SJCRH30 (cell line): Measurements from ENCODE around the gene GNA12. TPM values are rescaled to one million over a fixed set of nuclear protein-coding genes. Genes with fewer than 3 reads are reported as not detected.
"Not testable (repeated sequence)": the region's sequence is repeated elsewhere in the genome, so short reads cannot be mapped to it uniquely, and the experiment has no call there.

ENCODE experiments used
- DNase-seq, 2 experiments: peaks; one replicate each; pipeline ENCODE4 v3.0.0-alpha.2; 2015 to 2020
- H3K27ac ChIP-seq: fragments of 250-450 bp; sonication (Bioruptor Pico); 2 replicates; pipeline ENCODE4 v1.5.1; 2020; ENCODE audit warnings: mild to moderate bottlenecking, moderate library complexity
- H3K27me3 ChIP-seq: fragments of 250-450 bp; sonication (Bioruptor Pico); 2 replicates; pipeline ENCODE4 v1.5.1; 2020; ENCODE audit warnings: mild to moderate bottlenecking, moderate library complexity
- H3K36me3 ChIP-seq: fragments of 250-450 bp; sonication (Bioruptor Pico); 2 replicates; pipeline ENCODE4 v1.5.1; 2020; ENCODE audit warnings: mild to moderate bottlenecking, moderate library complexity
- H3K4me1 ChIP-seq: fragments of 250-450 bp; sonication (Bioruptor Pico); 2 replicates; pipeline ENCODE4 v1.5.1; 2020; ENCODE audit warnings: mild to moderate bottlenecking, moderate library complexity
- H3K4me3 ChIP-seq: fragments of 250-450 bp; sonication (Bioruptor Pico); 2 replicates; pipeline ENCODE4 v1.5.1; 2020; ENCODE audit warnings: mild to moderate bottlenecking, moderate library complexity
- H3K9me3 ChIP-seq: fragments of 250-450 bp; sonication (Bioruptor Pico); replicated peaks from 2 replicates; pipeline ENCODE4 v1.5.1; 2020; ENCODE audit warnings: mild to moderate bottlenecking, moderate library complexity
- total RNA-seq: library from RNA; depleted of rRNA; stranded (reverse); fragments of >200 nt; shearing (Covaris generic); gene quantifications from 2 replicates; pipeline ENCODE4 v1.2.3, GENCODE V29; 2014

GNA12 gene
- total RNA-seq, 1 experiment from 2014 or later: 19.3 TPM

DNA sequence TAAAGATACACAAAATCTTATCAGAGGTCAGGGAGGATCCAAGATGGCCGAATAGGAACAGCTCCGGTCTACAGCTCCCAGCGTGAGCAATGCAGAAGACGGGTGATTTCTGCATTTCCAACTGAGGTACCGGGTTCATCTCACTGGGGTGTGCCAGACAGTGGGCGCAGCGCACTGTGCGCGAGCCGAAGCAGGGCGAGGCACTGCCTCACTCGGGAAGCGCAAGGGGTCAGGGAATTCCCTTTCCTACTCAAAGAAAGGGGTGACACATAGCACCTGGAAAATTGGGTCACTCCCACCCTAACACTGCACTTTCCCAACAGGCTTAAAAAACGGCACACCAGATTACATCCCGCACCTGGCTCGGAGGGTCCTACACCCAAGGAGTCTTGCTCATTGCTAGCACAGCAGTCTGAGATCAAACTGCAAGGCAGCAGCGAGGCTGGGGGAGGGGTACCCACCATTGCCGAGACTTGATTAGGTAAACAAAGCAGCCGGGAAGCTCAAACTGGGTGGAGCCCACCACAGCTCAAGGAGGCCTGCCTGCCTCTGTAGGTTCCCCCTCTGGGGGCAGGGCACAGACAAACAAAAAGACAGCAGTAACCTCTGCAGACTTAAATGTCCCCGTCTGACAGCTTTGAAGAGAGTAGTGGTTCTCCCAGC is 100.5 kb downstream of the GNA12 start:
- H3K27ac ChIP-seq, DNase-seq: not testable (repeated sequence)

DNA sequence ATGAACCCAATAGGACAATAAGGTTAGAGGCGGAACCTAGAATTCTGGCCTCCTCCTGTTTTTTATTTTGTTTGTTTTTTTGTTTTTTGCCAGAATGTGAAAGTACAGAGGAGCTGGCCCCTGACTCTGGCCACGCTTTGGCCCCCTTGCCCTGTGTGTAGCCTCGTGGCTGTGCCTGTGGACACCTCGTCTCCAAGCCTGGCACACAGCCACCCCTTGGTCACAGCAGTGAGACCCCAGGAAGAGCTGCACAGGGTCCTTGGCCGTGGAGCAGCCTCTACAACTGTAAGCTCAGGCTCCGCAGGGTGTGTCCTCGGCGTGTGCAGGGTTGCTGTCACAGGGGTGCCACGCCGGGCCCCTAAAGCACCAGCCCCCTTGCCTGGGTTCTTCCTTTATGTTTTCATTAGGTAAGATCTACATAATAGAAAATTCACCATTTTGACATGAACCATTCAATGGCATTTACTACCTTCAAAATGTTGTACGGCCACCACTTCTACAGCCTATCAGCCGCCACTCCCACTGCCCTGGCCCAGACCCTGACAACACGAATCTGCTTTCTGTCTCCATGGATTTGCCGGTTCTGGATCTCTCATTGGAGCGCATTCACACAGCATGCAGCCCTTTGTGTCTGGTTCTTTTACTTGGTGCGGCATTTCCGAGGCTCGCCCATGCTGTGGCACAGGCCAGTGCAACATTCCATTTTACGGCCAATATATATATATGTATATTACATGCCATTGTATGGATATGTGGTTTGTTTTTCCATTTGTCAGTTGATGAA is 105.2 kb downstream of the GNA12 start:
- no peaks in the 10 kb centered on the region for H3K27me3 ChIP-seq
- no peak overlapping the region for H3K4me3 ChIP-seq
- no peaks in the 10 kb centered on the region for H3K4me1 ChIP-seq
- no peak overlapping the region for H3K27ac ChIP-seq
- no peaks in the 10 kb centered on the region for H3K36me3 ChIP-seq
- H3K9me3 ChIP-seq: no peaks in the 10 kb centered on the region
- DNase-seq: no peak

More for the DNA sequence above, 100.5 kb downstream of the GNA12 start:
- not testable (repeated sequence) for H3K4me3 ChIP-seq, H3K27me3 ChIP-seq, H3K36me3 ChIP-seq, H3K4me1 ChIP-seq
- H3K9me3 ChIP-seq: peaks cover 29% of the 10 kb centered on the region

DNA sequence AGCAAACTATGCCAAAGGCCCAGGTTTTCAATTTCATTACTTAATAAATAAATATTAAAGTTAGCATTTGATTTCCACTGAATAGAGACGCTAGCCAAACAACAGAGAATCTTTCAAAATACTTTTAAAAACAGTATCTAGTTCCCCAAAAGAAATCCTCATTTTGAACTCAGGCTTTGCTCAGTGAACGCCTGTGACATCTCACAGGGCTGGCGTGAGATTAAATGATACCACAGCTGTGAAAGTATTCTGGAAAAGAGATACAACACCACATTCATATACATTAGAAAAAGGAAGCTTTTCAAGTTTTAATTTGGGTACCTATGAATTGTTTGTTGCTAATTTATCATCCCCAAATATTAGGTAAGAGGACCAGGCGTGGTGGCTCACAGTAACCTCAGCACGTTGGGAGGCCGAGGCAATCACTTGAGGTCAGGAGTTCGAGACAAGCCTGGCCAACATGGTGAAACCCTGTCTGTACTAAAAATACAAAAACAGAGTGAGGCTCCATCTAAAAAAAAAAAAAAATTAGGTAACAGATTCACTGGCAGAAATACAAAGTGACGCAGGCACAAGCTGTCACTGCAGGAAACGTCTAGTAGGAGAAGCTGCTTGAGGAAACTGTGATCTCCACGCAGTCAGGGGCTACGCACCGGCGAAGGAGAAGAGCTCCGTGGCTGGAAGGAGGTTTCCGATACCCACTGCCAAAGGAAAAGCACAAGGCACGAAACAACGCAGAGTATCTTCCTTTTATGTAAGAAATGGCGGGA is 106.2 kb downstream of the GNA12 start:
- Histone ChIP-seq H3K9me3 (no peaks in the 10 kb centered on the region), H3K27me3 (no peaks in the 10 kb centered on the region), H3K4me3 (no peak overlapping the region), H3K36me3 (no peaks in the 10 kb centered on the region), H3K4me1 (no peaks in the 10 kb centered on the region), H3K27ac (no peak overlapping the region)
- no peak for DNase-seq

DNA sequence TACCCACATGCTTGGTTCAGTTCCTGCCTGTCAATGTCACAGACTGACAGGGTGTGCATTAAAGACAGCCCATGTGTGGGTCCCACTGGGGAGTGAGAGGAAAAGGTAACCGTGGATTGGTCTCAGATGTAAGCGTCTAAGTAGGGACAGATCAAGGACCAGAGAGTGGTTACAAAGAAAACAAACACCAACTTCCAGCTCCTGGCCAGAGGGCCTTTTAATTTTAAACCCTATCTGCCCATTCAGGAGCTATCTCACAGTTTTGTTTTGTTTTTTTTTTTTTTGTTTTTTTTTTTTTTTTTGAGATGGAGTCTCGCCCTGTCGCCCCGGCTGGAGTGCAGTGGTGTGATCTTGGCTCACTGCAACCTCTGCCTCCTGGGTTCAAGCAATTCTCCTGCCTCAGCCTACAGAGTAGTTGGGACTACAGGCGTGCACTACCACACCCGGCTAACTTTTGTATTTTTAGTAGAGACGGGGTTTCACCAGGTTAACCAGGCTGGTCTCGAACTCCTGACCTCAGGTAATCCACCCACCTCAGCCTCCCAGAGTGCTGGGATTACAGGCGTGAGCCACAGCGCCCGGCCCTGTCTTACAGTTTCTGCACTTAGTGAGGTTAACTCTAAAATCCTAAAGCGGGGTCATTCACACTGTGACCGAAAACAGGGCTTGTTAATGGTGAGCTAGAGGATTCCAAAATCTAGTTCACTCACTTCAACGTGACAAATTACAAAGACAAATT is 106.9 kb downstream of the GNA12 start:
- not testable (repeated sequence) for H3K36me3 ChIP-seq, DNase-seq, H3K27ac ChIP-seq

DNA sequence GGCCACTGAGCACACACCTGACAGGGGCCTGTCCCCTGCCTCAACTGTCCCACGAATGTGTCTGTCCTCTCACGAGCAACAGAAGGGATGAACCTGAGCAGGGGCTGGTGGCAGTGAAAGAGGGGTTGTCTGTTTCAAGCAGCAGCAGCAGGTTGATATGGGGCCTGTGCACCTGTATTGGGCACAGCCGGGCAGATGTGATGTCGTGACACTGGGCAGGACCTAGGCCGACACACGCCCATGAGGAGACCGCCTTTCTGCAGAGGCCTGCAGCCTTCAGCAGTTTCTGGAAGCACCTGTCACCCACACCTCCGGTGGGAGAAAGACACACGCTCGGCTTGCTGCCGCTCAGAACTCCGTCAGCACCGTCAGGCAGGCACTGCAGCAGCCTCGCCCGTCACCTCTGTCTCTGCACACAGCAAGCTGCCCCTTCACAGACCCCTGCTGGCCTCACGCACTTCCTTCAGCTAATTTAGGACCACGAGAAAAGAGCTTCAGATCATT is 107.6 kb downstream of the GNA12 start:
- Histone ChIP-seq H3K36me3 (no peaks in the 10 kb centered on the region; the same call in 1 of the 2 replicates), H3K4me1 (no peaks in the 10 kb centered on the region), H3K27ac (no peak overlapping the region), H3K9me3 (no peaks in the 10 kb centered on the region), H3K27me3 (no peaks in the 10 kb centered on the region), H3K4me3 (no peak overlapping the region)
- no peak for DNase-seq

More for the DNA sequence above, 106.9 kb downstream of the GNA12 start:
- not testable (repeated sequence) for H3K4me3 ChIP-seq, H3K9me3 ChIP-seq, H3K4me1 ChIP-seq, H3K27me3 ChIP-seq

DNA sequence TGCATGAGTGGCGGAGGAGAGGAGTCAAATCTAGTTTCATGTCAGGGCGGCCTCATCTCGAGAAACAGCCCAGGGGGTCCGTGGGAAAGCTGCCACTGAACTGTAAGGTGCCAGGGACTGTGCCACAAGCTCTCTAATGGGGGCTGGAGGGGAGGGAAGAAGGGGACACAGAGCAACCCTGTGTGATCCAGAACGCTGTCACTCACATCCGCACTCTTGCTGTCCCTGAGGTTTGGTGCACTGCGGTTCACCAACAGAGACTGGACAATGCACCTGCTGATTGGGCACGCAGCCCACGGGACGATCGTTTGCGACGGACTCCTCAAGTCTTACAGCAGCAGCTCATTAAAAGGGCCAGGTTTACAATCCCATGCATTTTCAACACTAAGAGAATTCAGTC is 108.4 kb downstream of the GNA12 start:
- no peak for DNase-seq
- no peaks in the 10 kb centered on the region for H3K9me3 ChIP-seq
- no peak overlapping the region for H3K27ac ChIP-seq
- peaks cover 4% of the 10 kb centered on the region for H3K36me3 ChIP-seq
- no peaks in the 10 kb centered on the region for H3K4me1 ChIP-seq
- no peaks in the 10 kb centered on the region for H3K27me3 ChIP-seq
- H3K4me3 ChIP-seq: no peak overlapping the region

DNA sequence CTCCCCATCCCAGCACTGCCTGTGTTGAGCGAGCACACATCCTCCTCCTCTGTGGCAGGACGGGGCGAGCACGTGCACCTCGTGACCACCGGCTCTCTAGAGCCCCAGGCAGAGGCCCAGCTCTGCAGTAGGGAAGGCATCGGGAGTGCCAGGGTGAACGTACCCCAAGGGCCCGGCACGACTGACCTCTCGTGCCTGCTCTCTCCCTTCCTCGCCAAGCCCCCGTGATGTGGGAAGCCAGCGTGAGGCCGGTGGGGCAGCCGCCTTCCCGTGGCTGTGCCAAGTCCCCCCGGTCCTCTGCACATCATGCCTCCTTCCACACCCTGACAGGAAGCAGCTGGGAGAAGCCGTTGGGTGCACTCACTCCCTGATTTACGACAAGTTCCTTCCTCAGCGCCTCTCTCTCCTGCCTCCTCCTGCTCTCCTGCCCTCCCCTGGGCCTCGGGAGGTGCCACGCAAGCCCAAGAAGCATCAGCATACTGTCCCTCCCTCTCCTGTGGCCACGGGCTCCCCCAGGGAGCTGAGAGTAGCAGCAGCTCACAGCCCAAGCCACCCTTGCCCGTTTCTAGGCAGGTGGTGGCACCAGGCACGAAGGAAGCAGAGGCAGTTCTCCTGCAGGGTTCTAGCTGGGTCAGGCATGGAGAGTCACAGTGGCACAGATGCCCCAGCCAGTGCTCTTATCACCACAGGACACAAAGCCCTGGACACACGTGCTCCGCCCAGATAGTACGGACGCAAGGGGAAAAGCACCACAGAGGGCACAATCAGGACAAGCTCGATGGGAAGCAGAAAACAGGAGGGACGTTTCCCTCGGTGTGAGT is 109.1 kb downstream of the GNA12 start:
- no peak overlapping the region for H3K27ac ChIP-seq
- no peaks in the 10 kb centered on the region for H3K4me1 ChIP-seq
- peaks cover 4% of the 10 kb centered on the region for H3K36me3 ChIP-seq

DNA sequence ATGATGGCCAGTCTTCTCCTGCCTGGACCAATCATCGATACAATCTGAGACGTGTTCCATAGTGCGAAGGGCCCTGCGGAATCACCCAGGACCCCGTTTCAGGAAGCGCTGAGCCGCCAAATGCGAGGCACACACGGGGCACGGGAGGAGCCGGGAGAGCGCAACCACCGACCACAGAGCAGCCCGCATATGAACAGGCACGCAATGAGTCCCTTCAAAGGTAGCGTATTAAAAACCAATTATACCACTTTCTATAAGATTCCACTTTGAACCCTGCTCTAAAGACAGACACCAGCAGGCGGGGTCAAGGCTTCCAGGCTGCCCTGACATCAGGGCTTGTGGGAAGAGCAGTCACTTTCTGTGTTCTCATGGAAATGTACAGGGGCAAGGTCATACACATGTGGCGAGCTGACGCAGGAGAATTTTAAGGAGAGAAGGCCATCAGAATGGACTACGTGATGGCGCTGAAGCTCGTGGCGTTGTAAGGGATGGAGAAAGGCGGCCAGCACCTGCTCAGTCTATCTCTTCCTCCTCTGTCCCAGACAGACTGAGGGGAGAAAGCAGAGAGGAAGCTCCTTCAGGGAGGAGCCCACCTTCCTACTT is 109.9 kb downstream of the GNA12 start:
- Histone ChIP-seq H3K4me1 (no peaks in the 10 kb centered on the region), H3K27ac (no peak overlapping the region), H3K27me3 (no peaks in the 10 kb centered on the region), H3K4me3 (no peak overlapping the region), H3K36me3 (peaks cover 4% of the 10 kb centered on the region), H3K9me3 (no peaks in the 10 kb centered on the region)
- no peak for DNase-seq

More for the DNA sequence above, 109.1 kb downstream of the GNA12 start:
- no peak for DNase-seq
- Histone ChIP-seq H3K9me3 (no peaks in the 10 kb centered on the region), H3K27me3 (no peaks in the 10 kb centered on the region), H3K4me3 (no peak overlapping the region)

DNA sequence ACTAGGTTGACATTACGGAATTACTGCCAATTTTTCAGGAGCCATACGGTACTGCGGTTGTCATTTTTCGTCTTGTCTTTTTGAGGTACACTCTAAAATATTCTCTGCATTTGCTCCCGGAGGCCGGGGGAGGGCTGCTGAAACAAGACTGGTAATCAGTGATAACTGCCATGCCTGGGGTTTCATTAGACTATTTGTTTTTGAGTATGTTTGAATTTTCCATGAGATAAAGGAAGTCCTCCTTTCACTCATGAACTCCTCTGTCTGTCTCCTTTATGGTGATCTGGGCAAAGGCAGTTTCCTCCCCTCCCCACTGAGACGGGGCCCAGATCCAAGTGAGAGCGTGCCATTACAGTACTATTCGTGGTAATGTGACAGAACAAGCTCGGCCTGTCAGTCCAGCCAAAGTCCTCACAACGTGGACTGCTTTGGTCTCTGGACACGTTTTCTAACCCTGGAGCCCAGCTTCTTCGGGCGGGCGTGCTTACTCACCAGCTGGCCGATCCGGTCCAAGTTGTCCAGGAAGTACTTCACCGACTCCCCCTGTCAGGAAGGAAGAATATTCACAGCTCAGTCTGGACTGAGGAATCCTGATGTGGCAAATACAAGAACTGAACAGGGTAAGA is 111.0 kb downstream of the GNA12 start:
- Histone ChIP-seq H3K4me1 (no peaks in the 10 kb centered on the region), H3K9me3 (no peaks in the 10 kb centered on the region), H3K4me3 (no peak overlapping the region), H3K36me3 (peaks cover 4% of the 10 kb centered on the region), H3K27ac (no peak overlapping the region), H3K27me3 (no peaks in the 10 kb centered on the region)
- DNase-seq: no peak

DNA sequence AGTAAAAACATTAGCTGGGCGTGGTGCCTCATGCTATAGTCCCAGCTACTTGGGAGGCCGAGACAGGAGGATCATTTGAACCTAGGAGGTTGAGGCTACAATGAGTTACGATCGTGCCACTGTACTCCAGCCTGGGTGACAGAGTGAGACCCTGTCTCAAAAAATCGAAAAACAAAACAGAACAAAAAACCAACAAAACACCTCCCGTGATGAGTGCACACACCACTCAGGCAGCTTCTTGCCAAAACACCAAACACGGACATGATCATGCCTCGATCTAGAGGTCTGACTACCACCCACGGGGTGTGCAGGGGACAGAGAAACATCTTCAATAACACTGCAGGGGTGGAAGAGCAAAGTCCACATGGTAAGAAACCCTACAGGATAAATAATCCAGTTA is 111.7 kb downstream of the GNA12 start:
- no peak overlapping the region for H3K27ac ChIP-seq
- H3K4me3 ChIP-seq: no peak overlapping the region
- H3K27me3 ChIP-seq: no peaks in the 10 kb centered on the region
- H3K4me1 ChIP-seq: no peaks in the 10 kb centered on the region
- no peaks in the 10 kb centered on the region for H3K9me3 ChIP-seq
- peaks cover 4% of the 10 kb centered on the region for H3K36me3 ChIP-seq
- DNase-seq: no peak

DNA sequence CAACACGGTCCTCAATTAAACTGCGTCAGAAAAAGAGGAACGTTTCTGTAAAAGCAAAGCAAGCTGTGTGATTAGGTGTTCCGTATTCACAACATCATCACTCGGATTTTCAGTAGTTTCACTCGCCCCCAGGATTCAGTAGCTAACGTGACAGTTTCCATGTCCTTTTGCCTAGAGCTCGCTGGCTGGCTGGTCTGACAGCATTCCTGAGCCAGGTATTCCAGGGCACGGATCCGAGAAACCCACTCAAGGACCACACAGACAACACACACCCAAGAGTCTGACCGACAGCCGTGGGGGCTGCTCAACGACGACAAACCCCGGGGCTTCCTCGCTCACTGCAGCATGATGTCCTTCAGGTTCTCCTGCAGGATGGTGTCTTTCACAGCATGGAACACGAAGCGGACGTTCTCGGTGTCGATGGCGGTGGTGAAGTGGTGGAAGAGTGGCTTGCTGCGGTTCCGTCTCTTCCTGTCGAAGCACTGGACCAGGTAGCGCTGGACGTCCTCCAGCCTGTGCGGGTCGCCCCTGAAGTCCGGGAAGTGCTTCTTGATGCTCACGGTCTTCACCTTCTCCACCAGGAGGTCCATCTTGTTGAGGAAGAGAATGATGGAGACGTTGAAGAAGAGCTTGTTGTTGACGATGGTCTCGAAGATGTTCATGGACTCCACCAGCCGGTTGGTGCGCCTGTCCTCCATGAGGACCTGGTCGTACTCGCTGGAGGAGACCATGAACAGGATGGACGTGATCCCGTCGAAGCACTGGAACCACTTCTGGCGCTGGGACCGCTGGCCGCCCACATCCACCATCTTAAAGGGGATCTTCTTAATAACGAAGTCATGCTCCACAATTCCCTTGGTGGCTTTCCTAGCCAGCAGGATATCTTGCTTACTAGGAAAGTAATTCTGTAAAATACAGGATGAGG is 113.0 kb downstream of the GNA12 start:
- Histone ChIP-seq H3K36me3 (peaks cover 7% of the 10 kb centered on the region), H3K4me3 (no peak overlapping the region), H3K27ac (no peak overlapping the region), H3K4me1 (no peaks in the 10 kb centered on the region), H3K27me3 (no peaks in the 10 kb centered on the region), H3K9me3 (no peaks in the 10 kb centered on the region)
- no peak for DNase-seq

DNA sequence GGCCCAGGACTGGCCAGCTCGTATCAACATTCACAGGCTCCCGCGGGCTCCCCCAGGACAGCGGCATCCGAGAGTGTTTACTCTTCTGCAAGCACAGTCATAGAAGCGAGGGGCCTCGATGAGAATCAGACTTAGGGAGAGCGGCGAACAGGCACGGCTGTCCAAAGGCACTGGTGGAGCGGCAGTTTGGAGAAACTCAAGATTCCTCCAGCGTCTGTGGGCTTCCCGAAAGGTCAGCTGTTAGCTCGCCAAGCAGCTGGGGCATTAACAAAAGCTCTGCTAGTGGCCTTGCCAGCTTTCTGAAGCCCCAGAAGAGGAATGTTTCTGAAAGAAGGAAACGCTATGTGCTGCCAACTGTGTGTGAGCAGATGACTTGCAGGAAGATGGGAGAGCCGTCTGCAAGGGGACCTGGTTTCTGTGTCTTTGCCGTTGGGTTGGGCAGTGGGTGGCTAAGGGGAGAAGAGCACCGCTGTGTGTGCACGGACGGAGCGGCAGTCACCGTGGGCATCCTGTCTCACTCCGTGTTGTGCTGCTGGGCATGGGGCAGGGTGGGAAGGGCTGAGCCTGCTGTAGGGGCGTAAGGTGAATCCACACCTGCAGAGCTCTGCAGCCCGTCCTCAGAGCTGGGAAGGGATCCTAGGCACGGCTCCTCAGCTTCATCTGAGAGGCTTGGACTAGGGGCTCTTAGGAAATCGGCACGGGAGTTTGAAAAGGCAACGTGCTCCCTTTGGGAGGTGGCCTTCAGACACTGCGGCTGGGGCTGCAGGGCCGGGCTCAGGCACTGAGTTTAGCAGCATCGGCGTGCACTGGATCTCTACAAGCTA is 114.0 kb downstream of the GNA12 start:
- no peak for DNase-seq
- Histone ChIP-seq H3K4me1 (no peaks in the 10 kb centered on the region), H3K4me3 (no peak overlapping the region), H3K27ac (no peak overlapping the region), H3K27me3 (no peaks in the 10 kb centered on the region), H3K36me3 (peaks cover 7% of the 10 kb centered on the region), H3K9me3 (no peaks in the 10 kb centered on the region)
